MV-4-11 (cell line): ENCODE measurements around the gene CALML3.

ENCODE experiments used
- DNase-seq: peaks from one replicate; lab custom pipeline; 2025; lab: John Stamatoyannopoulos, UW

The CALML3 gene

DNA sequence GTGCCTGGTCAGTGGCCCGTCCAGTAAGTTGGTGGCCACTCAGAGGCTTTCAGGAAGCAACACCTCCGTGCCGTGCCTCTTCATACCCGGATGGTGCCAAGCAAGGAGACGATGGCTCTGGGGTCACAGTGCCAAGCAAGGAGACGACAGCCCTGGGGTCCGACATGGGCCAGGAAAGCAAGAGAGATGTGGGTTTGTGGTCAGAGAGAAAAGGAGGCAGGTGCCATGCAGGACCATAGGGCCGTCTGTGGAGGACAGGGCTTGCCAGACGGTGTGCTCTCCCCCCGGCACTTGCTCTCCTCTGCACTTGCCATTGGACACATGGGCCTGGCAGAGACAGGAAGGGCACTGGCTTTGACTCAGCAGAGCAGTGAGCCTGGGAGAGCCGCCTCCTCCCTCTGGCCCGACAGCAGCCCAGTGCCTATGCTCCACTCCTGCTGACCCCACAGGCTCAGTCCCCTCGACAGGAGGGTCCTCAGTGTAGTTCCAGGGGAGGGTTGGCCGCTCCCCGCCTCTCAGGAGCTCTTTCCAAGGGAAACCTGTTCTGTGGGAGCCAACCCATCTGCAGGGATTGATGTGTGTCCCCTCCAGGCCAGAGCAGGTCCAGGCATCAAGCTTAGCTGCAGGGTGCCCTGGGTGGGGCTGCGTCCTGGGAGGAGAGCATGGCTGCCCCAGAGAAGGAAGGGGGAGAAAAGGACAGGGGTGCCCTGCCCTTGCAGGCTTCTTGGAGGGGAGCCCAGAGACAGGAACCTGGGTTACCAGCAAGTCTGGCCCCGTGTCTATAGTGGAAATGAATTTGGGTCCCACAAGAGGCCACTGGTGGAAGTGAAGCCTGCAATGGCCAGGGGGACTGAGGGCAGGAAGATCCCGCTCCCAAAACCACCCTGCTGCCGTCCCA is 17.8 kb upstream of the CALML3 start:
- DNase-seq = no peak

DNA sequence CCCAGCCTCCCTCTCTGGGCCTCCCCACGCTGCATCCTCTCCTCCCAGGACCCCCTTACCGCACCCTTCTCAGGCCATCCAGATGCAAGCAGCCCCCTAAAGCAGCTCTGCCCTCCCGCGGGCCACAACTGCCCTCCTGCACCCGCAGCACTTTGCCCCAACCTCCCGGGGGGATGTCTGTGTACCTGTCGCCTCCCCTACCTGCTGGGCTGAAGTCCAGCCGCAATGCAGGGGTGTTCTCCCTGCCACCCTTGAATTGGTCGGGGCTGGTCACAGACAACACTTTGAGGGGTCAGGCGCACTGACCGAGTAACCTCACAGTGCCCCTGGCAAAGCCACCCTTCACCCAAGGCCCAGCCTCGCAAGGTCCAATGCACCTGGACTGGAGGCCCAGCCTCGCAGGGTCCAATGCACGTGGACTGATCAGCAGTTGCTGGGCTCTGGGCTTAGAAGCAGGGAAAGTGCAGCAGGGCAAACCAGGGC is 17.1 kb upstream of the CALML3 start:
- no peak for DNase-seq

DNA sequence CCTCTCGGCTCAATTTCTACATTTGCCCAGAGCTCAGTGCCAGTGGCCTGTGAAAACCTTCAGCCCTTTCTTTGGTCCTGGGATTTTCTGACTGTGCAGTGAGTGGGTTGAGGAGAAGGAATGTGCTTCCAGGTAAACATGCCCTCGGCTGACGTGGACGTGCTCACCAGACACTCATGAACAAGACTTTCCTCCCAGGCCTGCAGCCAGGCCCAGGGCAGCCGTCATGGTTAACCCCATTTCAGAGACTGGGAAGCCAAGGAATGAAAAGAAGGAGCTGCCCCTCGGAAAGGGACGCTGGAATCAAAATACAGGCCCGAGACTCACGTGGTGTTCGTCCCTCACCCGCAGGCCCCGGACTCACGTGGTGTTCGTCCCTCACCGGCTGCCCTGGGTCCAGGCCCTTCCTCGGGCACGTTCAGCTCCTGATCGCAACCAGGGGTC is 16.6 kb upstream of the CALML3 start:
- no peak for DNase-seq

DNA sequence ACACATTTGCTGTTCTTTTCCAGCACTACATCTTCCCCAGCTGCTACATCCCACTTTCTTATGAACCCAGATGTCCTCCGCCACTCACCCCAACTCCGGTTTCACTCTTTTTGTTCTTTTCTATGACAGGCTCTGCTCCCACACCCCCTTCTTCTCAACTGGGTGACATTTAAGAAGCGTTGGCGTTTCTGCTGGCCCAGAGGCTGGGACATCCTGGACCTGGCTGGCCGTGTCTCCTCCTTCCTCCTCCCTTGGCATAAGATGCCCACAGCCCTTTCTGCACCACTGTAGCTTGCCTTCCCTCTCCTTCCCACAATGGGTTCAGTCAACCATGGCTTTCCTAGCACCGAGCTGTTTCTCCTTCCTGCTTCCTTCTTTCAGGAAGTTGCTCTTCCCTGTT is 16.0 kb upstream of the CALML3 start:
- DNase-seq = no peak

- DNase-seq = no peak
Measured at GRCh38 chr10:5509236-5509635, 15.5 kb upstream of the CALML3 start.

DNA sequence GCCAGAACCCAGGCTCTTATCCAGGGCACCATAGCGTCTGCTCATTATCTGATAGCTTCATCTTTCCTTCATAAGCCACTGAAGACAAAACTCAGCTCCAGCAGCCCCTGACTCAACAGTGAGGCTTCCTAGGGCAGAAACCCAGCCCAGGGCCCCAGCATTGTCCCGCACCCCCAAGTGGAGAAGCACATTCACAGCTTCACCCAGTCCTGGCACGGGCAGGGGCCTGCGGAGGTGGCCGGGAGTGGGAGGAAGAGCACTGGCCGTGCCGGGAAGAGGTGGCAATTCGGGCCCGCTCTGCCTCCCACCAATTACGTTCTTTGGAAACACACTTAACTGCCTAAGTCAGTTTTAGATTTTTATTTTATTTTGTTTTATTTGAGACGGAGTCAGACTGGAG is 15.1 kb upstream of the CALML3 start:
- DNase-seq = no peak

GRCh38 chr10:5510281-5511072 is 14.3 kb upstream of the CALML3 start:
- no peak for DNase-seq

DNA sequence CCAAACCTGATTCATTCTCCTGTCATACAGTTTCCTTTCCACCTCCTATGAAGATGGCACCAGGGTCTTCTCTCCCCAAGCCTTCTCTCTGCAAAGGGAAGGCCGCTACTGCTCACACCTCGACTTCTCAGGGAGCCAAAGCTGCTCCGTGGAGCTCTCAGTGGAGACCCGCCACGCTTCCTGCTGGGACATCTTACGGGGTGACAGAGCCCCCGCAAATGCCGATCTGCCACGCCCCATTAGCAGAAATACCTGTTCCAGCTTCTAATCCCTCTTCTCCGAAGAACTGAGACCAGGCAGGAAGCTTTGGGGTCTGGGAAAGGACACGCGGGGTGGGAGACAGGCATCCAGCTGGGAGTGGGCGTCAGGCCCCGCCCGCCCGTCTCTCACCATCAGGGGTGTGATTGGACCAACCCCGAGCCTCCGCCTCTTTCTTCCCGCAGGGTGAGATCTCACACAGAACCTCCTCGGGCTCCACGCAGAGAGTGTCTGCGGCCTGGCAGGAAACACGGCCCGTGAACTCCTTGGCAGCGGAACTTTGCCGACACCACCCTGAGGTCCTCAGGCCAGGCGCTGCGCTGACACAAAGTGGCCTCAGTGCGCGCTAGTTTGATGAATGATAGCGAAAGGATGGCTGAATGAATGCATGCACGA is 13.4 kb upstream of the CALML3 start:
- no peak for DNase-seq

DNA sequence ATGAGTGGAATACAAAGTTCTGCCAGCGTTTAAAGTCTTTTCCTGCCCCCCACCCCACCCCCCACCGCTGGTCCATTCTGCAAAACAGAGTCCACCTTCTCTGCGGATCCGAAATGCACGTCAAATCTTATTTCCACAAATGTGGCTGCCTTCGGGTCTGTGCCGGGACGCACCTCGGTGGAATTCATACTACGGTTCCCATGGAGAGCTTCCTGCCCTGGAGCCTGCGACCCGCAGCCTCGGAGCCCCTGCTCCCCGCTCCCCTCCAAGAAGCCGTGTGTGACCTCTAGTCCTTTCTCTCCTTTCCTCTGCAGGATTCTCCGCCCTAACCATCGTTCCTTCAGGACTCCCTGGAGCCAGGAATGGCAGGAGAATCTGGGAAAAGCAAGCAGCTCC is 12.9 kb upstream of the CALML3 start:
- no peak for DNase-seq

GRCh38 chr10:5512331-5512730 is 12.4 kb upstream of the CALML3 start:
- no peak for DNase-seq

DNA sequence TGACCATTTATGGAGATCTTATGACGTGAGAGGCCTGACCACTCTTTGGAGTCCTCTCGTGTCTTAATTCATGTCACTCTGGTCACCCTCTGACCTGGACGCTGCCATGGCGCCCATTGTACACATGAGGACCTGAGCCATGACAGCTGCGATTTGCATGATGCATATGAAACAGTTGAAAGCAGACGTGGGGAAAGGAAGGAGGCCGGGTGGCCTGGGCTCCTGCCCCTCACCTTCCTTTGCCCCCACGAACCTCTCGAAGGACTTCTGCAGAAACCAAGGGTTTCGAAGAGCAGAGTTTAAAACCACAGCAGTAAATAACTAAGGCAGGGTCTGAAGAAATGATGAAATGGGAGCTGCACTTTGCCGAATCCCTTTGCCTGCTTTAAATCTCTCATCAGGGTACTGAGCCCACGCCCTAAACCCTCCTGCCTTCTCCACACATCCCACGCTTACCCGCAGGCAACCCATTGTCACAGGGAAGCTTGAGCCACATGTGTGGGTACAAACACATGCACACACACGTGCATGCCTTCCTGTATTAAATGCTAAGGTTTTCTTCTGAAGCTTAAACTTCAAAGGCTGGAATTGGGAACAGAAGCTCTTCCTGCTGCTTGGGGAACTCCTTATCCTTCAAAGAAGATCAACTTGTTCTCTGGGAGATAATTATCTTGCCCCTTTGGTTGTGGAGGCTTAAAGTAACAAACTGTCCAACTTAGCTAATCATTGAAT is 11.7 kb upstream of the CALML3 start:
- DNase-seq = peak; percentile 80

GRCh38 chr10:5514226-5514850 is 10.4 kb upstream of the CALML3 start:
- DNase-seq = peak; percentile 34

DNA sequence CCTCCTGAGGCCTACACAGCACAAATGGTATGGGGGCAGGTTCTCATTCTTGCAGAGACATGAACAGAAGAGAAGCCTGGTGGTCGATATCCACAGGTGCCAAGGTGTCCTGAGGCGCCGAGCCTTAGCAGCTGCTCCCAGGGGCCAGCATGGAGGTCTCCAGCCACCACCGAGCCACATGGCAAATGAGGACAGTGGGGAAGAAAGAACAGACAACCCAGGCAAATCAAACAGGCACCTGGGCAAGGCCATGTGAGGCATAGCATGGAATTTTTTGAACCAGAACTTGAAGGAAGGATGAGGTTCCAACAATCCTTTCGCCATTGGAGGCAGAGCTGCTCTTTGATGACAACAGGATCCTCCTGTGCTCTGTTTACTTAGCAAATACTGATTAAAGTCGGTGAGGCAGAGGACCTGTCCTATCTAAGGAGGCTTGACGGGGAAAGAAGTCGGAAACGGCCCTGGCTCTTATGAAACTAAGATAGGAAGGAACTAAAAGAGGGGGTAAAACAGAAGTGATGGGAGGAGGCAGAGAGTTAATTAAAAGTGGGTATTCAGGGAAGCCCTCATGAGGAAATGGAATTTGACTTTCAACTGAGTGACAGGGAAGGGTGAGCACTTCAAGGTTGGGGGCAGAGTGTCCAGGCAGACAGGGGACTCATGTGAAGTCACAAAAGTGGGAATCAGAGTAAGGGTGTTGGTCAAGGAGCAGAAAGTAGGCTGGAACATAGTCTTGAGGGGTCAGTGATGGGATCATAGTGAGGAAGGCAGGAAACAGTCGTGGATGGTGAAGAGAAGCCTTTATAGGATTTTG is 8.6 kb upstream of the CALML3 start:
- DNase-seq = peak; percentile 30

DNA sequence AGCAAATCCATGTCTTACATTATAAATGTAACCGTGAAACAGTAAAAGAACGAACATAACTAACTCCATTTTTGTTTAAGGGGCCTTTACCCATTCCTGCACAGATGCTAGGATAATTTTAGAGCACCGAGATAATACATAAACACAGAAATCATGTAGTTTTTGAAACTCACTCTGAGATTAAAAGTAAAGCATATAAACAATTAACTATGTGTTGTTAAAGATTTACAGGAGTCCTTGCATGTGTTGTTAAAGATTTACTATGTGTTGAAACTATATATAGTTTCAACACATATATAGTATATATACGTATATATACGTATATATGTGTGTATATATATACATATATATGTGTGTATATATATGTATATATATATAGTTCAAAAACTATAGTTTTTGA is 7.2 kb upstream of the CALML3 start:
- DNase-seq = no peak

- no peak for DNase-seq
Measured at GRCh38 chr10:5518143-5518542, 6.6 kb upstream of the CALML3 start.

DNA sequence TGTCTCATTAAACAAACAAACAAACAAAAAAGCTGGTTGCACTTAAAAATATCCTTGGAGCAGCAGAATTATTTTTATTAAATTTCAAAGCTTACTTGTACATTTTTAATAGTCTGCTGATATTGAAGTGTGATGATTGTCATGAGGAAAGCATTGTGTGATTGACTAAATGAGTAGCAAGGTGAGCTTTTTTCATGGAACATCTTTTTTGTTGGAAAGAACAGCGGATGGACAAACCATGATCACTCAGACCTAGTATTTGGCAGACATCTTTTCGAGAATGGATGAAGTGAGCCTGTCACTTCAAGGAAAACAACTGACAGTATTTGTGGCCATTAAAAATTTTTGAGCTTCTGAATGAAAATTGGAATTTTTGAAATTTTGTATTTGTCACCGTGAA is 5.7 kb upstream of the CALML3 start:
- no peak for DNase-seq

DNA sequence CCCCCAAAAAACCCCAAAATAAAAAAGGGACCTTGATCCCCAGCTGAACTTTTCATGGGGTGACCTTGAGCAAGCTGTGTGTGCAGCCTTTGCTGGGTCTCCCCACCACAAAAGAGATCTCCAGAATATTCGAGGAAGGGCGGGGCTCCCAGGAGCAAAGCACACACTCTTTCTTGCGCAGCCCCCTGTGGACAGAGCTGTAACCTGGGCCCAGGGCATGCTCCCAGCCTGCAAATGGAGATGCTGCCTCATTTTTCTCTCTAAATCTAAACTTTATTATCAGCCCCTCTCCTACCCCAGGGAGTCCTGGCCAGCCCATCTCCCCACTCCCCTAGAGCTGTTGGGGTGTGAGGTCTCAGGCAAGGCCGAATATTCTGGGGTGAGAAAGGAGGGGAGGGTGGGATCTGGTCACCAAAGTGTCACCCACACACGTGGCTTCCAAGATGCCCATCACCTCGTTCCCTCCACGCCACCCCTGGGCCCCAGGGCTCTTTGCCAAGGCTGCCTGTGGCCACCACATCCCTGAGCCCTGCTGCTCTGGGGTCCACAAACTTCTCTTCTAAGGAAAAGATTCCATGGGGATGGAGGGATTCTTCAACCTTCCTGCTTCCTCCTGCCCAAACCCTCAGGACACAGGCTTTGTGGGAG is 1.7 kb upstream of the CALML3 start:
- DNase-seq = no peak

- no peak for DNase-seq
Measured at GRCh38 chr10:5523796-5524574, 776 bp upstream of the CALML3 start.
